Calu3 (cell line): ENCODE results near the gene ZNF587B. TPM values are rescaled to one million over a fixed set of nuclear protein-coding genes. Genes with fewer than 3 reads are reported as not detected.
A peak's percentile ranks its signal among the peaks of the same experiment; 100 is the strongest.

Experiments used
- BruUV-seq: library from RNA; stranded (reverse); fragments of 400-500 nt; replicated peaks from 2 replicates; lab custom pipeline; 2021; lab: Mats Ljungman, UMichigan
- CTCF ChIA-PET: fragments of 300-600 bp; sonication (Branson Sonifier 250); formaldehyde crosslinking; loops from one replicate; lab custom pipeline; 2022; ENCODE audit warnings: antibody characterized with exemption; lab: Charles Lee
- DNase-seq: peaks from one replicate; pipeline ENCODE4 v3.0.0; 2022
- H3K27ac Mint-ChIP-seq: one replicate; pipeline ENCODE4 v1.8.0; 2022; ENCODE audit warnings: mixed read lengths; ENCODE audit not compliant: unreplicated experiment
- H3K27me3 Mint-ChIP-seq: one replicate; pipeline ENCODE4 v1.8.0; 2022; ENCODE audit warnings: mixed read lengths; ENCODE audit not compliant: unreplicated experiment
- H3K36me3 Mint-ChIP-seq: one replicate; pipeline ENCODE4 v1.8.0; 2022; ENCODE audit warnings: mild to moderate bottlenecking, moderate library complexity, mixed read lengths; ENCODE audit not compliant: insufficient read depth, unreplicated experiment
- H3K4me1 Mint-ChIP-seq: one replicate; pipeline ENCODE4 v1.8.0; 2022; ENCODE audit warnings: mild to moderate bottlenecking, low read depth, mixed read lengths; ENCODE audit not compliant: unreplicated experiment
- H3K4me3 Mint-ChIP-seq: one replicate; pipeline ENCODE4 v1.8.0; 2022; ENCODE audit warnings: mild to moderate bottlenecking, low read depth, moderate library complexity, mixed read lengths; ENCODE audit not compliant: unreplicated experiment
- H3K9me3 Mint-ChIP-seq: one replicate; pipeline ENCODE4 v1.8.0; 2022; ENCODE audit warnings: low read depth, mixed read lengths; ENCODE audit not compliant: unreplicated experiment
- CTCF ChIP-seq: fragments of 200-600 bp; IDR thresholded peaks from one replicate; pipeline ENCODE4 v1.8.0; 2022; ENCODE audit warnings: antibody characterized with exemption; ENCODE audit not compliant: unreplicated experiment
- intact Hi-C: fragments of 100-400 bp; cut with micrococcal nuclease; formaldehyde crosslinking; loops from one replicate; pipeline ENCODE4 v1.10.0; 2022; ENCODE audit not compliant: unreplicated experiment
- total RNA-seq: library from RNA; stranded (reverse); gene quantifications from 2 replicates; pipeline ENCODE4 v1.2.3, GENCODE V29; 2022

ZNF587B gene
- total RNA-seq, 1 experiment from 2014 or later = 31.6 TPM

GRCh38 chr19:57813919-57814504, 16.1 kb upstream of the ZNF587B start:
- peak overlapping the region; percentile 98 for H3K27ac Mint-ChIP-seq
- no peak for TF ChIP-seq CTCF
- H3K27me3 Mint-ChIP-seq = no peaks in the 10 kb centered on the region
- intact Hi-C loops = loop anchor here (2.0 to 10.0 kb wide), 3 partner anchors 38 to 341 kb away; partner anchors contain the start of gene ZNF551
- CTCF ChIA-PET = interaction anchor here (0.6 kb wide), 1 partner anchor 394 kb away, joined by 3 read pairs; no protein-coding TSS in a partner anchor
- H3K4me3 Mint-ChIP-seq = peak overlapping the region; percentile 90
- no peak for DNase-seq
- H3K4me1 Mint-ChIP-seq = peaks cover 54% of the 10 kb centered on the region
- TSS peak; percentile 23 for BruUV-seq
- no peaks in the 10 kb centered on the region for H3K9me3 Mint-ChIP-seq
- peaks cover 68% of the 10 kb centered on the region for H3K36me3 Mint-ChIP-seq

GRCh38 chr19:57814505-57815246, 15.4 kb upstream of the ZNF587B start, which contains the start of gene ZNF552:
Gene ZNF552, minus strand, starts transcription at chr19:57814913. Its CDS starts 170 bp downstream, at chr19:57814743.
- Mint-ChIP-seq H3K27me3 (no peaks in the 10 kb centered on the region), H3K4me3 (peak within 1 kb of the TSS; percentile 90), H3K4me1 (peaks cover 50% of the 10 kb centered on the region), H3K27ac (peak within 1 kb of the TSS; percentile 98), H3K9me3 (no peaks in the 10 kb centered on the region), H3K36me3 (peaks cover 68% of the 10 kb centered on the region)
- no peak for TF ChIP-seq CTCF
- intact Hi-C loops = loop anchor here (2.0 to 10.0 kb wide), 3 partner anchors 38 to 340 kb away; partner anchors contain the start of gene ZNF551
- CTCF ChIA-PET = interaction anchor here (0.6 to 1.2 kb wide), 4 partner anchors 35 to 151 kb away, joined by 3 to 6 read pairs (median 3); partner anchors contain the start of genes ZNF417, ZNF551 and ZNF587
- DNase-seq = peak; percentile 86
- no TSS peak for BruUV-seq

- CTCF ChIA-PET = interaction anchor here (0.6 to 1.2 kb wide), 4 partner anchors 35 to 152 kb away, joined by 3 to 6 read pairs (median 3); partner anchors contain the start of genes ZNF417, ZNF551 and ZNF587
- intact Hi-C loops = loop anchor here (2.0 to 10.0 kb wide), 2 partner anchors 131 to 339 kb away; partner anchors contain the start of gene ZNF551
- Mint-ChIP-seq H3K9me3 (no peaks in the 10 kb centered on the region), H3K27ac (peak overlapping the region; percentile 98), H3K27me3 (no peaks in the 10 kb centered on the region), H3K4me1 (peaks cover 46% of the 10 kb centered on the region), H3K4me3 (peak overlapping the region; percentile 90), H3K36me3 (peaks cover 68% of the 10 kb centered on the region)
- no peak for TF ChIP-seq CTCF
- DNase-seq = peak; percentile 64
- BruUV-seq = no TSS peak
Measured at GRCh38 chr19:57815247-57816075, 14.6 kb upstream of the ZNF587B start.

GRCh38 chr19:57816652-57817051, 13.4 kb upstream of the ZNF587B start:
- Mint-ChIP-seq H3K4me1 (peaks cover 51% of the 10 kb centered on the region), H3K36me3 (peaks cover 65% of the 10 kb centered on the region), H3K27ac (peak overlapping the region; percentile 98), H3K4me3 (peak overlapping the region; percentile 90), H3K27me3 (no peaks in the 10 kb centered on the region), H3K9me3 (no peaks in the 10 kb centered on the region)
- no TSS peak for BruUV-seq
- no peak for TF ChIP-seq CTCF
- intact Hi-C loops = loop anchor here (10.0 kb wide), 1 partner anchor 132 kb away; the partner anchor contains the start of gene ZNF551
- CTCF ChIA-PET = interaction anchor here (0.6 kb wide), 1 partner anchor 134 kb away, joined by 6 read pairs; no protein-coding TSS in a partner anchor
- no peak for DNase-seq
